ENCODE data around the gene DAPK2.

The DAPK2 gene

DNA sequence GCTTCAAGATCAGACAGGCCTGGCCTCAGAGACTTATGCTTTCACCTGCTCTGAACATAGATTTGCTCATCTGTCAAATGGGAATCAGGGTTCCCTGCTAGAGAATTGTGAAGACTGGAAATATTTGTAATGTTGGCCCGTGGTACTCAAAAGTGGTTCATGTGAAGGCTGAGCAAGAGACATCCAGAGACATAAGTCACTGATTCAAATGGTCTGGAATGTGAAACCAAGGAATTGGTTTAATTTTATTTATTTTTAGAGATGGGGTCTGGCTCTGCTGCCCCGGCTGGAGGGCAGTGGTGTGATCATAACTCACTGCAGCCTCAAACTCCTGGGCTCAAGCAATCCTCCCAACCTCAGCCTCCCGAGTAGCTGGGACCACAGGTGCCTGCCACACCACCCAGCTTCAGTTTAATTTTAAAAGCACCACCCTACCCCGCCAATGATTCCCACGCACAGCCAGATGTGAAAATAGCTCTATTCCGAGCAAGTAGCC lies 60.1 kb downstream of the DAPK2 start:
- TF ChIP-seq, protein P1, sequence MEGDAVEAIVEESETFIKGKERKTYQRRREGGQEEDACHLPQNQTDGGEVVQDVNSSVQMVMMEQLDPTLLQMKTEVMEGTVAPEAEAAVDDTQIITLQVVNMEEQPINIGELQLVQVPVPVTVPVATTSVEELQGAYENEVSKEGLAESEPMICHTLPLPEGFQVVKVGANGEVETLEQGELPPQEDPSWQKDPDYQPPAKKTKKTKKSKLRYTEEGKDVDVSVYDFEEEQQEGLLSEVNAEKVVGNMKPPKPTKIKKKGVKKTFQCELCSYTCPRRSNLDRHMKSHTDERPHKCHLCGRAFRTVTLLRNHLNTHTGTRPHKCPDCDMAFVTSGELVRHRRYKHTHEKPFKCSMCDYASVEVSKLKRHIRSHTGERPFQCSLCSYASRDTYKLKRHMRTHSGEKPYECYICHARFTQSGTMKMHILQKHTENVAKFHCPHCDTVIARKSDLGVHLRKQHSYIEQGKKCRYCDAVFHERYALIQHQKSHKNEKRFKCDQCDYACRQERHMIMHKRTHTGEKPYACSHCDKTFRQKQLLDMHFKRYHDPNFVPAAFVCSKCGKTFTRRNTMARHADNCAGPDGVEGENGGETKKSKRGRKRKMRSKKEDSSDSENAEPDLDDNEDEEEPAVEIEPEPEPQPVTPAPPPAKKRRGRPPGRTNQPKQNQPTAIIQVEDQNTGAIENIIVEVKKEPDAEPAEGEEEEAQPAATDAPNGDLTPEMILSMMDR (IDR thresholded peaks at IDR 0.05; ENCODE audit: extremely low read depth, missing control alignments) = no peak

DNA sequence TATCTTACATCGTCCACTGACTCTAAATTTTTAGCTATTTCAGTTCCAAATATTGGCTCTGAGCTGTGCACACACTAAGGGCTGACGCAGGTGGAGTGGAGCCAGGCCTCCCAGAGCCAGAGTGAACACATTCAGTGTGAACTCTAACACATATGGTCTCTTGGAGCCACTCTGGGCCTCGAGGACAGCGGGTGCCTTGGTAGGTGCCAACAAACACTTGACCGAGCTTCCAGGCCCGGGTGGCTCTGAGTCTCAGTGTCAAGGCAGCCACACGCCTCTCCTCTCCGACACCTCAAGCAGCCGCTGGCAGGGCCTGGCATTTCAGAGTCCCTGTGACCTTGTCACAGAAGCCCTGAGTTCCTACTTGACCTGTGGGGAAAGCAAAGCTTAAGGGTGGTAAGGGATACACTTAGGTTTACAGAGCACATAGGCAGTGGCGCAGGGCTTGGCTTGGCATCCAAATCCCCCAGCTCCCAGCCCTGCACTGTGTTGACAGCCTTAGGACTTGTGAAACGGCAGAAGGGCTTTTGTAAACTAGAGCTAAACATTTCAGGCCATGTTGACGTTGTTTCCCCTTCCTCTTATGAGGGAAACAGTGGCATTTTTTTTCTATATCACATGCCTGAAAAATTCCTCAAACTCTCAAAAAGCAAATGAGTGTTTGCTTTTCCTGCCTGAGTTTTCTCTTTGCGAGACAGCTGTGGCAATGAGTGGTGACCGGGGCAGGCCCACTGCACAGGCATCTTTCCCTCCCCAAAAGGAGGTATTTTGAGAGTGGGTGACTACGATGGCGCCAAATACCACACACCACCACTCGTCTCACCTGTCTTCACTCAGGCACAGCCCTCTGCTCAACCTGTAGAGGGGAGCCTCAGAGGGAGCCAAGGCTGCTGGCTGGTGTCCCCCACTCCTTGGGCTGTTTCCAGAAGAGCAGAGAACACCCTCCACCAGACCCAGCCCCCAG lies 60.8 kb downstream of the DAPK2 start:
- no peak for DNase-seq (ENCODE audit: low spot score)
- TF ChIP-seq, protein P1 (IDR thresholded peaks at IDR 0.05; ENCODE audit: extremely low read depth, missing control alignments) = no peak

More for the DNA sequence above, 60.1 kb downstream of the DAPK2 start:
- DNase-seq (ENCODE audit: low spot score) = no peak

DNA sequence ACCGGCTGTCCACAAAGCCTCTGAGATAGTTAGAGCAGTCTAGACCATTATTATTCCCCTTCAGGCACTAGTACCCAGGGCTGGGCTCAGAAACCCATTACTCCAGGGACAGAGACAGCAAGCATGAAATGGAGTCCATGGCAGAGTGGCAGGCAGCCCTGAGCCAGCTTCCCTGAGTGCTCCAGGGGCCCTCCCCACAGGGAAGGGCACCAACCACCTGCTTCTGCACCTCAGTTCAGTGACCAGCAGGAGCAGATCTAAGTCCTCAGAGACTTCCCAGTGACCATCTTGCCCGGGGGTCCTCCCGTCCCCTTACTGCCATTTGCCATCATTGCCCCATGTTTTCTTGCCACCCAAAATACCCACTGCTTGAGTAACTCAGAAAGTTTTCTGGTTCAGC lies 62.0 kb downstream of the DAPK2 start:
- no peak for DNase-seq (ENCODE audit: low spot score)
- TF ChIP-seq, protein P1 (IDR thresholded peaks at IDR 0.05; ENCODE audit: extremely low read depth, missing control alignments) = no peak

DNA sequence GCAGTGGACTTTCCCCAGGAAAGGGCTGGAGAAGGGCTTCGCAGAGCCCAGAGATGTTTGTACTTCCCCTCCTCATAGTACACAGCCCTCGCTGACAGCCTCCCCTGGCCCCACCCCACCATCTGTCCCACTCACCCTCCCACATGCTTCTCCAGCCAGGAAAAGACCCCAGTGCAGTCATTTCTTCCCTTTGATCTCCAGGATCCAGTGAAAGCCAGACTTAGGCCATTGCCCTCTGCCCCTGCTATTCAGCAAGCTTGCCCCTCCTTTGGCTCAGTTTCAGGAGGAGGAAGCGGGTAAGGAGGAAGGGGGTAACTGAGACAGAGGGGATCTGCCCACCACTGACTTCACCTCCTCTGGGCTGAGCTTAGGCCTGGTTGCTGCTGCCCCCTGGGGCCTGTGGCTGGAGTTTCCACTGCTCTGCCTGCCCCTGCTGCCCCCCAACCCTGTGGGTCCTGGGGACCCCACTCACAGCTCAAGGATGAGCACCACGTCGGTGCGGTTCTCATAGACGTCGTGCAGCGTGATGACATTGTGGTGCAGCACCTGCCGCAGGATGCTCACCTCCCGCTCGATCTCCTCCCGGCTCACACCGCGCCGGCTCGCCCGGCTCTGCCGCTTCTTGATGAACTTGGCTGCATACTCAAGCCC lies 63.1 kb downstream of the DAPK2 start:
- peak; percentile 48 for DNase-seq (ENCODE audit: low spot score)

DNA sequence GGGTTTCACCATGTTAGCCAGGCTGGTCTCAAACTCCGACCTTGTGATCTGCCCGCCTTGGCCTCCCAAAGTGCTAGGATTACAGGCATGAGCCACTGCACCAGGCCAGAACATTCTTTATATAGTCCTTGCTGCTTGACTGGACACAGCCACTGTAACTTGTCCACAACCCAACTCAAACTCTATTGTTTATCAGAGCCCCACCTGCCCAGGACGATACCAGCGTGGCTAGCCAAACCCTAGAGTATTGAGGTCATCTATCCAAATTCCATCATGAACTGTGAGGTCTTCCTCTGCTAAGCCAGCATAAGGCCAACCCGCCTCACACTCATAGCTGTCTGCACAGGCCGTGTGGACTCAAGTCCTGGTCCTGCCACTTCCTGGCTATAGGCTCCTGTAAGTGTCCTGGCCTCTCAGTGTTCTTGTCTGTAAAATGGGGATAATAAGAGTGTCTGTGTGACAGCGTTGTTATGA lies 63.9 kb downstream of the DAPK2 start:
- no peak for DNase-seq (ENCODE audit: low spot score)
- TF ChIP-seq, protein P1 (IDR thresholded peaks at IDR 0.05; ENCODE audit: extremely low read depth, missing control alignments) = no peak

More for the DNA sequence above, 63.1 kb downstream of the DAPK2 start:
- TF ChIP-seq, protein P1 (IDR thresholded peaks at IDR 0.05; ENCODE audit: extremely low read depth, missing control alignments) = no peak

DNA sequence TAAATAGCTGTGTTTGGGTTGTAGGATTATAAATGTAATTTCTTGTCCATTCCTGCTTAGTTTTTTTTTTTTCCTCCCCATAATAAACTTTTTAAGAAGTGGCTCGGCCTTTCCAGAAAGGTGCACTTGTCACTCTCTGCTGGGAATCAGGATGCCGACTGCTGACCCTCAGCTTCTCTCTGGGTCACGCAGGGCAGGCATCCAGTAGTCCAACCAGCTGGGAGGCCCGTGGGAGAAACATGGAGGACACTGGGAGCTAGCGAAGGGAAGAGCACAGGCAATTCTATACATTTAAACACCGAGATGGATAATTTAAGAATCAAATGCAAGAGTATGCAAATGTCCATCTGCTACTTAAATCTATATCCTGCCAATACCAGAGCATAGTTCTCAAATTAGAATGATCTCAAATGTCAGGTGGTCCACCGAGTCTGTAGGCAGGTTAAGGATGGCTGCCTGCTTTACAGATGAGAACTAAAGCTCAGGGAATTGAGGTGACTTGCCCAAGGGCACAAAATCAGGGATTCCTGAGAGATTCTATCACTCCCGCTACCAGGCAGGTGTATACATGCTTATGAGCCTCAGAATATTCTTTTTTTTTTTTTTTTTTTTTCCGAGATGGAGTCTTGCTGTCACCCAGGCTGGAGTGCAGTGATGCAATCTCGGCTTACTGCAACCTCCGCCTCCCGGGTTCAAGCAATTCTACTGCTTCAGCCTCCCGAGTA lies 64.5 kb downstream of the DAPK2 start:
- DNase-seq (ENCODE audit: low spot score) = no peak
- TF ChIP-seq, protein P1 (IDR thresholded peaks at IDR 0.05; ENCODE audit: extremely low read depth, missing control alignments) = no peak
